GM12878 (cell line): ENCODE measurements around the gene TK1.

Experiments used
- BCL11A ChIP-seq: IDR thresholded peaks from 2 replicates; pipeline ENCODE4 v1.6.1; 2011; ENCODE audit warnings: low read depth, low read length
- FOXM1 ChIP-seq: IDR thresholded peaks from 2 replicates; pipeline ENCODE4 v1.6.1; 2012; ENCODE audit warnings: low read depth, mild to moderate bottlenecking, inconsistent platforms, low read length, moderate library complexity
- MXI1 ChIP-seq: fragments of 150-350 bp; IDR thresholded peaks from 2 replicates; pipeline ENCODE4 v1.6.1; 2011; ENCODE audit warnings: low read depth, mild to moderate bottlenecking, inconsistent platforms, low read length, improper control_type of control experiment
- MYC ChIP-seq: IDR thresholded peaks from 2 replicates; pipeline ENCODE4 v1.6.1; 2011; ENCODE audit warnings: mild to moderate bottlenecking, low read length, moderate library complexity, inconsistent platforms; ENCODE audit not compliant: insufficient read depth, insufficient replicate concordance, insufficient read length, severe bottlenecking
- PAX8 ChIP-seq: fragments of 450-650 bp; IDR thresholded peaks from 2 replicates; pipeline ENCODE4 v1.6.1; 2017; ENCODE audit warnings: mild to moderate bottlenecking, moderate library complexity
- RCOR1 ChIP-seq: conservative IDR thresholded peaks from 2 replicates; pipeline ENCODE4 v1.6.1; 2012; ENCODE audit warnings: low read depth, low read length, improper control_type of control experiment
- SRF ChIP-seq, 2 experiments: IDR thresholded peaks; 2 replicates each; pipeline ENCODE4 v1.6.1; 2011; ENCODE audit warnings: low read depth in 2 of 2, low read length in 2 of 2, mild to moderate bottlenecking in 1 of 2, moderate library complexity in 1 of 2
- TCF3 ChIP-seq: IDR thresholded peaks from 2 replicates; pipeline ENCODE4 v1.6.1; 2012; ENCODE audit warnings: low read depth, mild to moderate bottlenecking, low read length, borderline replicate concordance; ENCODE audit not compliant: insufficient read depth
- TF ChIP-seq, protein P1 (sequence below): fragments of 450-650 bp; conservative IDR thresholded peaks from 2 replicates; pipeline ENCODE4 v1.6.1; 2017; ENCODE audit warnings: mild to moderate bottlenecking, moderate library complexity
- TF ChIP-seq, protein P2 (sequence below), 3 experiments: IDR thresholded peaks in 2 of 3; conservative IDR thresholded peaks in 1 of 3; 2 replicates each; pipeline ENCODE4 v1.5.1; 2011; ENCODE audit warnings: low read depth in 3 of 3, low read length in 3 of 3, mild to moderate bottlenecking in 3 of 3, control low read depth in 2 of 3, moderate library complexity in 2 of 3, inconsistent platforms in 1 of 3, mixed read lengths in 1 of 3; ENCODE audit not compliant: control insufficient read depth in 2 of 3, insufficient read depth in 1 of 3; ENCODE audit errors: extremely low read depth in 1 of 3

- TF ChIP-seq RCOR1 (no peak), PAX8 (no peak), MYC (no peak), FOXM1 (no peak), MXI1 (no peak), TCF3 (no peak), SRF (IDR thresholded peaks at IDR 0.05; ENCODE audit: low read depth in 2 of 2, low read length in 2 of 2) (no peak), BCL11A (no peak)
- TF ChIP-seq, protein P1, sequence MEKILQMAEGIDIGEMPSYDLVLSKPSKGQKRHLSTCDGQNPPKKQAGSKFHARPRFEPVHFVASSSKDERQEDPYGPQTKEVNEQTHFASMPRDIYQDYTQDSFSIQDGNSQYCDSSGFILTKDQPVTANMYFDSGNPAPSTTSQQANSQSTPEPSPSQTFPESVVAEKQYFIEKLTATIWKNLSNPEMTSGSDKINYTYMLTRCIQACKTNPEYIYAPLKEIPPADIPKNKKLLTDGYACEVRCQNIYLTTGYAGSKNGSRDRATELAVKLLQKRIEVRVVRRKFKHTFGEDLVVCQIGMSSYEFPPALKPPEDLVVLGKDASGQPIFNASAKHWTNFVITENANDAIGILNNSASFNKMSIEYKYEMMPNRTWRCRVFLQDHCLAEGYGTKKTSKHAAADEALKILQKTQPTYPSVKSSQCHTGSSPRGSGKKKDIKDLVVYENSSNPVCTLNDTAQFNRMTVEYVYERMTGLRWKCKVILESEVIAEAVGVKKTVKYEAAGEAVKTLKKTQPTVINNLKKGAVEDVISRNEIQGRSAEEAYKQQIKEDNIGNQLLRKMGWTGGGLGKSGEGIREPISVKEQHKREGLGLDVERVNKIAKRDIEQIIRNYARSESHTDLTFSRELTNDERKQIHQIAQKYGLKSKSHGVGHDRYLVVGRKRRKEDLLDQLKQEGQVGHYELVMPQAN, result no peak
- TF ChIP-seq, protein P2, sequence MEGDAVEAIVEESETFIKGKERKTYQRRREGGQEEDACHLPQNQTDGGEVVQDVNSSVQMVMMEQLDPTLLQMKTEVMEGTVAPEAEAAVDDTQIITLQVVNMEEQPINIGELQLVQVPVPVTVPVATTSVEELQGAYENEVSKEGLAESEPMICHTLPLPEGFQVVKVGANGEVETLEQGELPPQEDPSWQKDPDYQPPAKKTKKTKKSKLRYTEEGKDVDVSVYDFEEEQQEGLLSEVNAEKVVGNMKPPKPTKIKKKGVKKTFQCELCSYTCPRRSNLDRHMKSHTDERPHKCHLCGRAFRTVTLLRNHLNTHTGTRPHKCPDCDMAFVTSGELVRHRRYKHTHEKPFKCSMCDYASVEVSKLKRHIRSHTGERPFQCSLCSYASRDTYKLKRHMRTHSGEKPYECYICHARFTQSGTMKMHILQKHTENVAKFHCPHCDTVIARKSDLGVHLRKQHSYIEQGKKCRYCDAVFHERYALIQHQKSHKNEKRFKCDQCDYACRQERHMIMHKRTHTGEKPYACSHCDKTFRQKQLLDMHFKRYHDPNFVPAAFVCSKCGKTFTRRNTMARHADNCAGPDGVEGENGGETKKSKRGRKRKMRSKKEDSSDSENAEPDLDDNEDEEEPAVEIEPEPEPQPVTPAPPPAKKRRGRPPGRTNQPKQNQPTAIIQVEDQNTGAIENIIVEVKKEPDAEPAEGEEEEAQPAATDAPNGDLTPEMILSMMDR (IDR thresholded peaks at IDR 0.05 in 2 of 3, conservative IDR thresholded peaks at IDR 0.05 in 1 of 3; ENCODE audit: control insufficient read depth in 2 of 3, extremely low read depth in 1 of 3, insufficient read depth in 1 of 3, low read depth in 3 of 3, low read length in 3 of 3), result no peak
Measured at GRCh38 chr17:78151514-78152008, 35.3 kb downstream of the TK1 start.
